Measurements from ENCODE around the gene RNU5D-1.

- TF ChIP-seq CTCF (IDR thresholded peaks at IDR 0.05) (no peak), EZH2 (IDR thresholded peaks at IDR 0.05; ENCODE audit: borderline replicate concordance, insufficient read depth, low read depth, low read length, poor library complexity, severe bottlenecking) (no peak)
Observed at GRCh38 chr1:44705470-44705869, 25.5 kb downstream of the RNU5D-1 start.
